Measurements from ENCODE around the gene TNRC6C.
"Not testable (repeated sequence)": the region's sequence is repeated elsewhere in the genome, so short reads cannot be mapped to it uniquely, and the experiment has no call there.

Gene TNRC6C

DNA sequence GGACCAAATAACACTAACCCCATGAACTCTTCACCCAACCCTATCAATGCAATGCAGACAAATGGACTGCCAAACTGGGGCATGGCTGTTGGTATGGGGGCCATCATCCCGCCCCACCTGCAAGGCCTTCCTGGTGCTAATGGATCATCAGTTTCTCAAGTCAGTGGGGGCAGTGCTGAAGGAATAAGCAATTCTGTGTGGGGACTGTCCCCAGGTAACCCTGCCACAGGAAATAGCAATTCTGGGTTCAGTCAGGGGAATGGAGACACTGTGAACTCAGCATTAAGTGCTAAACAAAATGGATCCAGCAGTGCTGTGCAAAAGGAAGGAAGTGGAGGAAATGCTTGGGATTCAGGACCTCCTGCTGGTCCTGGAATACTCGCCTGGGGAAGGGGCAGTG lies 91.1 kb downstream of the TNRC6C start:
- DNase-seq = no peak

DNA sequence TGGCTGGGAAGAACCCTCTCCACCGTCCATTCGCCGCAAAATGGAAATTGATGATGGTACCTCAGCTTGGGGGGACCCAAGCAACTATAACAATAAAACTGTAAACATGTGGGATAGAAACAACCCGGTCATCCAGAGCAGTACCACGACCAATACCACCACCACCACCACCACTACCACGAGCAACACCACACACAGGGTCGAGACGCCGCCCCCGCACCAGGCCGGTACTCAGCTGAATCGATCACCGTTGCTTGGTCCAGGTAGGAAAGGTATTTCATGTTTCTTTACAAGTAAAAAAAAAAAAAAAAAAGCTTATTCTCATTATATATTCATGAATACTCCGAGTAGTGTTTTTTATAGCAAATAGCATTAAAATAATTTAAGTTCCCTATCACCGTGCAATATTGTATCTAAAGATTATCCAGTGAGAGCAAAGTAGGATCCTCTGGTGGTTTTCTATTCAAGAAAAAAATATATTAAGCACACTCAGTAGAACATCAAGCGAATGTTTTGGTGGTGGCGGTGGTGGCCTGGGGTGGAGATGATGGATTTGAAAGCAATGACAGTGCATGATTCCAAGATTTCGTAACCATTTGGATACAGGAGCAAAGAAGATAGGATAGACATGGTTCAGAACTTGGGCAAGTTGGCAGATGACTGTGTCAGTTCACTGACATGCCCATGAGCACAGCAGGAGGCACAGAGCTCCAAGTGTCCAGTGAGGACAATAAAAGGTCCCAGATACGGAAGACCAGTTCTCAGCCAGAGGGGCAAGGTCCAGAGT lies 92.9 kb downstream of the TNRC6C start:
- DNase-seq = no peak

DNA sequence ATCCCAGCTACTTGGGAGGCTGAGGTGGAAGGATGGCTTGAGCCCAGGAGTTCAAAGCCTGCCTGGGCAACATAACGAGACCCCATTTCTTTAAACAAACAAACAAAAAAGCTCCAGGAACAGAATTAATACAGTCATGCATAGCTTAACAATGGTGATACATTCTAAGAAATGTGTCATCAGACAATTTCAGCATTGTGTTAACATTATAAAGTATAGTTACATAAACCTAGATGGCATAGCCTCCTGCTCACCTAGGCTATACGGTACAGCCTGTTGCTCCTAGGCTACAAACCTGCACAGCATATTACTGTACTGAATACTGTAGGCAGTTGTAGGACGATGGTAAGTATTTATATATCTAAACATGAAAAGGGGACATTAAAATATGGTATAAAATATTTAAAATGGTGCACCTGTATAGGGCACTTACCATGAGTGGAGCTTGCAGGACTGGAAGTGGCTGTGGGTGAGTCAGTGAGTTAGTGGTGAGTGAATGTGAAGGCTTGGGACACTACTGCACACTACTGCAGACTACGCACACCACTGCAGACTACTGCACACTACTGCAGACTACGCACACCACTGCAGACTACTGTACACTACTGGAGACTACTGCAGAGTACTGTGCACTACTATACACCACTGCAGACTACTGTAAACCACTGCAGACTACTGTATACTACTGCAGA lies 95.4 kb downstream of the TNRC6C start:
- no peak for DNase-seq

DNA sequence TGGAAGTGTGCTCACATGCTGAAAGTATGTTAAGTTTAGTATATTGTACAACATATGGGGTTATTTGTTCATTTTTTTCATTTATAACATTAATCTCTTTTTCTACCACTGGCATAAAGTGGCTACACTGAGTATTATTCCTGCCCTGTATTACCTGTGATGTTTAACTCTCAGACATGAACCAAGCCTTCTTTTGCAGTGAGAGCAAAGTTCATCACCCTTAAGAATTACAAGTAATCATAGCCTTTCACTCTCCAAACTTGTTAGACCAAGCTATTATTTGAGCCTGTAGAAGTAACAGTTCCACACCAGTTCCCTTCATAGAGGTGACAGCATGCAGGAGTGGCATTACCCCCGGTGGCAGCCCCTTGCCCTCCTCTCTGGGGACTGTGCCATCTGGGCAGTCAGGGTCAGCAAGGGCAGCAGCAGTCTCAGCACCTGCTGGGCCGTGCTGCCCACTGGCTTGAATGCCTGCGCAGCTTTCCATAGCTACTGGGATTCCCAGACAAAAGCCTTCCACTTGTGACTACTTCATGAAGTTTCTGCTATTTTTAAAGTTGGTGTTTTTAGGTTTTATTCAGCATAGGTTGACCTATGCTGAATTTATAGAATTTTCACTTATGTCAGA lies 98.7 kb downstream of the TNRC6C start:
- no peak for DNase-seq

DNA sequence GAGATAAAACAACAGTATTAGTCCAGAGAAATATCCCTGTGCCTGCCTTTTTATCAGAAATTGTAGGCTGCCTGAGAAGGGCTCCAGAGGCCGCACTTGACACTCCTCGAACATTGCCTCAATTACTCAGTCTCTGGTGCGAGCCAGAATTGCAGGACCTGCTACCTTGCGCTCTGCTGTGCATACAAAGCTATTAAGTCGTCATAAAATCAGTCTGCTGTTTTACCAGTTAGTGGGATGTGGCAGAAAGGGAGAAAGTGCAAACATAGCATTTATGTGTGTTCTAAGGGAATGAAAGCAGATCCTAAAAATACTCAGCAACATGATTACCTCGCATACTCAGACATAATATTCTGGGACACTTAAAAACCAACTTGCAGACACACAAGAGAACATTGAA lies 99.5 kb downstream of the TNRC6C start:
- DNase-seq = no peak

DNA sequence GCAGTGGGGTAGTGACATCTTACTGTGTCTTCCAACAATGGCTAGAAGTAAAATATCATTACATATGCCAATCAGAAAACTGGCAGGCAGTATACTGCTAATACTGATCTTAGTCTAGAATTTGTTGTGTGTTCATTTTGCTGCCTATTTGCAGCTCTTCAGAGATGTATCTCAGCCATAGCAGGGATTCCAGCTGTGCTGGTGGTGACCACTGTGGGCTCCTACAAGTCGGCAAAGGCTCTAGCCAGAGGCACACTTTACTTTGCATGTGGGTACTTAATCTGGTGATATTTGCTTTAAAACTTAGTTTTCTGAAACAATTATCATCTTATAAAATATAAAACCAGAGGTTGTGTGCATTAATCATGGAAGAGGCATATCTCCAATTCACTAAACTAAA lies 100.1 kb downstream of the TNRC6C start:
- no peak for DNase-seq

DNA sequence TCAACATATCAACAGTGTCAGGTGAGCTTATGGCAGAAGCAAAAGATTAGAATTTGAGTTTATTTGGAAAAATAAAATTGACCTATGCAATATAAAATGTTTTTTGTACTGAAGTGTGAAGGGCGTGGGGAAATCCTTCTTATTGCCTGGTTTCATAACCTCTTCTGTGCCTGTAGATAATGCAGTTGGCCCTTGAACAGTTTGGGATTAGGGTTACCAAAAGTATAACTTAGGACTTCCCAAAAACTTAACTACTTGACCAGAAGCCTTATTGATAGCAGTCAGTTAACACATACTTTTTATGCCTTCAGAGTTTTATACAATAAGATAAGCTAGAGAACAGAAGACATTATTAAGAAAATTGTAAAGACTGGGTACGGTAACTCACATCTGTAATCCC lies 104.1 kb downstream of the TNRC6C start:
- DNase-seq = no peak

DNA sequence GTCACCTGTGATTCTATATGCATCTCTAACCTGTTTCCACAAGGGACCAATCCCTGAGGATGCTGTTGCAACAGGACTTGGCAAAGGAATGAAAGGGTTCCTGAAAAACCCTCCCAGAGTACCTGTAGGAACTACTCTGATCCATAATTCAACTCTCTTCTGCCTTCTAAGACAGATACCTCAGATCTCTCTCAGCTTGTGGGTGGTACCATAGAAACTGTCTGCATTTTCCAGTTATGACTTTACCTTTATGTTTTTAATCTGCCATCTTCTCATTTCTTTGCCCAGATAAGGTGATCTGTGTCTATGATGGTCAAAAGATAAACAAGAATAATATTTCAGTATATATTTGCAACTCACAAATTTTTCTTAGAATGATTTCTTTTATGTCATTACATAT lies 105.0 kb downstream of the TNRC6C start:
- no peak for DNase-seq

DNA sequence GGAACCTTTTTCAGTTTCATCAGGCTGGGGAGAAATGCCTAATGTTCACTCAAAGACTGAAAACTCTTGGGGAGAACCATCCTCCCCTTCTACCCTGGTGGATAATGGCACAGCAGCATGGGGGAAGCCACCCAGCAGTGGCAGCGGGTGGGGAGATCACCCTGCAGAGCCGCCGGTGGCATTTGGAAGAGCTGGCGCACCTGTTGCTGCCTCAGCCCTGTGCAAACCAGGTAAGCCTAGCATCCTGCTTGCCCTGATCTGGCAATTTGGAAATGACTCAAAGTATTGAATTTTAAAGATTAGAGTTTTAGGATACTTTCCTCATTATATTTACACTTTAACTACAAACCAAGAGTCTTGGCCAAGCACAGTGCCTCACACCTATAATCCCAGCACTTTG lies 106.2 kb downstream of the TNRC6C start:
- DNase-seq = no peak

DNA sequence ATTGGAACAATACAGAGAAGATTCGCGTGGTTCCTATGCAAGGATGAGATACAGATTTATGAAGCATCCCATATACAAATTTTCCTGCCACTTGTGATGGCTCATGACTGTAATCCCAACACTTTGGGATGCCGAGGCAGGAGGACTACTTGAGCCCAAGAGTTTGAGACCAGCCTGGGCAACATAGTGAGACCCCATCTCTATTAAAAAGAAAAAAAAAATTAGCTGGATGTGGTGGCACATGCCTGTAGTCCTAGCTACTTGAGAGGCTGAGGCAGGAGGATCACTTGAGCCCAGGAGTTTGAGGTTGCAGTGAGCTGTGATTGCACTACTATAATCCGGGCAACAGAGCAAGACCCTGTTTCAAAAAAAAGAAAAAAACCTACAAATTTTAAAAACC lies 108.5 kb downstream of the TNRC6C start:
- not testable (repeated sequence) for DNase-seq

DNA sequence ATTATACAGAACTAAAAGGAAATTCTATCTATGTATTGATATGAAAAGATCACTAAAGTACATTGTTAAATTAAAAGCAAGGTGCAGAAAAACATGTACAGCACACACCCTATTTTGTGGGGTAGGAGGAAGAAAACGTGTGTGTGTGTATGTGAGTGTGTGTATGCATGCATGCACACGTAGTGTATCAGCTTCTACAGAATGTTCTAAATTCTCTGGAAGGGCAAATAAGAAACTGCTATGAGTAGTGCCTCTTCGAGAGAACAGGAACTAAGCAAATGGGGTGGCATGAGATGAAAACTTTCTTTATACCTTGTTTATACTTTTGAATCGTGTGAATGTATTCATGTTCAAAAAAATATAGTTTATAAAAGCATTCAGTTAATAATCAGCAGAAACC lies 111.2 kb downstream of the TNRC6C start:
- DNase-seq = no peak

DNA sequence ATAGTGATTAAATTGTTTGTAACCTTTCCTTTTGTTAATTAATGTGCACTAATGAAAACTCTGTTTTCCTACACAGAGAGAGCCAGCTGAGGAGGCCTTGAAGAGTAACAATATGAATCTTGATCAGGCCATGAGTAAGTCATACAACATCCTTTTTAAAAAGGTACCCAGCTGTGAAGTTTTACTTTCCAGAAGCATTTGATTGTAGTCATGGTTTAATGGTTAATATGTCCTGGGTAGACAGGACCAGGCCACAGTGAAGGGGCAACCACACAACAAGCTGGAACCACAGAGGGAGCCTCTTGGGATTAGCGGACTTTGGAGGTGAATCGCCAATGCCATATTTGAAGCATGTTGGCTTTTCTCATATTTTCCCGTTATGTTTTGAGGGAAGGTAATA lies 114.5 kb downstream of the TNRC6C start:
- no peak for DNase-seq

DNA sequence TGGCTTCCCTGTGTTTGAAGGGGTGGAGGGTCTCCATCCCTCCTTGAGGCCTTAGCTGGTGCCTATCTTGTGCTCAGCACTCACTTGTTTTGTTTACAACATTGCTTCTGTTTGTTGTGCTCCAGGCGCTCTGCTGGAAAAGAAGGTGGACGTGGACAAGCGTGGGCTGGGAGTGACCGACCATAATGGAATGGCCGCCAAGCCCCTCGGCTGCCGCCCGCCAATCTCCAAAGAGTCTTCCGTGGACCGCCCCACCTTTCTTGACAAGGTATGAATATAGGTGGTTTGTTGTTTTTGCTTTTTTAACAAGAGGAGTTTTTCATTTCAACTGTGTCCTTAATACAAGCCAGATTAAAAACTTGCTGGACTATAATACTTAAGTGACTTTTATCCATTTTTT lies 116.5 kb downstream of the TNRC6C start:
- DNase-seq = no peak

DNA sequence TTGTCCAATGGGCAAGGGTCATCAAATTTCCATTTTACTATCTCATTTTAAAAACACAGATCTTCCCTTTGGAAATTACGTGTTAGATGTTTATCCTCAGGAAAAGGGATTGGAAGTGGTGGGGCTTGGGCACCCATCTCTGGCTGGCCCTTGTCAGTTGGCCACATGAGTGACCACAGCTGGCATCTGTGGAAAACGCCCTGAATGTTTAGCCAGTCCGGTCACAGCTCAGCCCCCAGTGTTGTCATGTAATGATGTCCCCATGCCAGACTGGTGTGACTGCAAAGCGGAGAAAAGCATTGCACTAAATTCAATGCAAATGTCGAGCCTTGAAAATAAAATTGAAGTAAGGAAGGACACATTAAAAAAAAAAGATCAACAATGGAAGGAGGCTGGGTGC lies 117.0 kb downstream of the TNRC6C start:
- DNase-seq = no peak

DNA sequence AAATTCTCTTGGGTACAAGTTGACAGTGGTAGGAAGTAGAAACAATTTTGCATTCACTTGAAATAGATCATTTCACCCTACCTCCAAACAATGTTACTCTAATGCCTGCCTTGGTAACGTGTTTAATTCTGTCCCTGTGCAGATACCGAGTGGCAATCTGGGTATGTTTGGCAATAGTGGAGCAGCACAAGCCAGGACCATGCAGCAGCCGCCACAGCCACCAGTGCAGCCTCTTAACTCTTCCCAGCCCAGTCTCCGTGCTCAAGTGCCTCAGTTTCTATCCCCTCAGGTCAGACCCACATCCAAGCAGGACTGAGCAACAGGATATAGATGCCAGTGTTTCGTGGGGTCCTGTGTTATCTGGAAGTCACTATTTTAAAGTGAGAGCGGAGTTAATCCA lies 120.8 kb downstream of the TNRC6C start:
- no peak for DNase-seq

DNA sequence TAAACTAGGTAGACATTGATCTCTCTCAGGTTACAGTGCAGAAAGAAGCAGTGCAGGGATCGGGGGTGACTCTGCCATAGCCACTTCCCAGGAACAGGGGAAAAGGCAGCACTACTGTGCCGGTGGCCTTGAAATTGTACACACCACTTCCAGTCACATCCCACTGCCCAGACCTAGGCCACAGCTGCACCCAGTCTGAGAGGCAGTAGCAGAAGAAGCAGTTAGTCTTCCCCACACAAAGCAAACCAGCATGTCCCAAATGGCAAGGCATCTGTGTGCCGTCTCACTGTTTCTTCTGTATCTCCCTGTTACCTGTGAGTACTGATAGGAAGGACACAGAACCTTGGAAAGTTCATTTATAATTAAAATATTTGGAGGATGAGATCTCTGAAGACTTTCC lies 123.0 kb downstream of the TNRC6C start:
- DNase-seq = no peak

DNA sequence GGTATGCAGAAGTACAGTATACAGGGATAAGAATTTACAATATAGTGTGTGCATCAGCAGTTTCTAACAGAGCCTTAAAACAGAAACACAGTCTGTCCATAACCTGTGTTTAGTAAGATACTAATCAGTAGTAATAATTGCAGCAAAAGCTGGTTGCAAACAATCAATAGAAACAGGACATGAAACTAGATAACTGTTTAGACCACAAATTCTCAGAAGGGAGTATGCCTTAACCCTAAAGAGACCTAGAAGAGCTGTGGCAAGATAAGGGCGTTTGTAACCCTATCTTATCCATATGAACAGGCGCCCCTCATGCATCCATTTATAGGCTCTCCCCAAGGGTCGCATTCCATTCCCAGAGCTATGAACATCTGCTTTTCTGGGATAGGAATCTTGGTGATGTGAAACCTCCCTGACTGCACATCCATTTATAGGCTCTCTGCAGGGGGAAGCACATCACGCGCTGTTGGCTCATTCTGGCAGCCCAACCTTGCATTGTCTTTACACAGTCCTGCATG lies 123.9 kb downstream of the TNRC6C start:
- not testable (repeated sequence) for DNase-seq

DNA sequence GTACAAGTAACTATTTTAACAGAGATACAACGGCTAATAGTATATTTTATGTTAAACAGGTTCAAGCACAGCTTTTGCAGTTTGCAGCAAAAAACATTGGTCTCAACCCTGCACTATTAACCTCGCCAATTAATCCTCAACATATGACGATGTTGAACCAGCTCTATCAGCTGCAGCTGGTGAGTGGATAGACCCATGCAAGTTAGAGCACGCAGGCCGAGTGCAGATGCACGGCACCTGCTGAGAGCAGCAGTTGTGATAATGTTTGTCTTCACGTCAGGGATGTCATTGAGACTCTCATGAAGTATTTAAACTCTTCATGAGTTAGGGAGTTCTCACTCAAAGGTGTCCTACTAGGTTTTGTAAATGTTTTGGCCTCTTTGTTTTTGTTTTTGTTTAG lies 124.5 kb downstream of the TNRC6C start:
- DNase-seq = no peak

DNA sequence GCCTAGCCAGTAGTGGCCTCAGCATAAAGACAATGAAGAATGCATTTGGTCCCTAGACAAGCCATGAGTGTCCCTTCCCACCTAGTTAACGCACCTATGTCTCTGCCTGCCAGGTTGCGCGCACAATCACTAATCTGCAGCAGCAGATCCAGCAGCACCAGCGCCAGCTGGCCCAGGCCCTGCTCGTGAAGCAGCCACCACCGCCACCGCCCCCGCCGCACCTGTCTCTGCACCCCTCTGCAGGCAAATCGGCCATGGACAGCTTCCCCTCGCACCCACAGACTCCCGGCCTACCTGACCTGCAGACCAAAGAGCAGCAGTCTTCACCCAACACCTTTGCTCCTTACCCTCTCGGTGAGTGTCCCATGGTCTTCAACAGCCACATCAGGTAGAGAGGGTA lies 128.2 kb downstream of the TNRC6C start:
- DNase-seq = no peak

DNA sequence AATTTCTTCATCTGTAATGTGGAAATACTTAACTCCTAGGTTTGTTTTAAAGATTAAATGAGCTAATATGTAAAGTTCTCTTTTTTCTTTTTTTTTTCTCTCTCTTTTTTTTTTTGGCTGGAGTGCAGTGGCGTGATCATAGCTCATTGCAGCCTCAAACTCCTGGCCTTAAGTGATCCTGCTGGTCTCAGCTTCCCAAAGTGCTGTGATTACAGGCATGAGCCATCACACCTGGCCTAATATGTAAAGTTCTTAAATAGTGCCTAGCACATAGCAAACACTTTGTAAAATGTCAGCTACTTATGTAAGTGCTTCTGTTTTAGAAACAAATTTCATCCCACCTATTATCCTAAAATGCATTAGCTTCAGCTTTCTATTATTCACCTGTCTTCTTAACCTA lies 130.0 kb downstream of the TNRC6C start:
- no peak for DNase-seq

DNA sequence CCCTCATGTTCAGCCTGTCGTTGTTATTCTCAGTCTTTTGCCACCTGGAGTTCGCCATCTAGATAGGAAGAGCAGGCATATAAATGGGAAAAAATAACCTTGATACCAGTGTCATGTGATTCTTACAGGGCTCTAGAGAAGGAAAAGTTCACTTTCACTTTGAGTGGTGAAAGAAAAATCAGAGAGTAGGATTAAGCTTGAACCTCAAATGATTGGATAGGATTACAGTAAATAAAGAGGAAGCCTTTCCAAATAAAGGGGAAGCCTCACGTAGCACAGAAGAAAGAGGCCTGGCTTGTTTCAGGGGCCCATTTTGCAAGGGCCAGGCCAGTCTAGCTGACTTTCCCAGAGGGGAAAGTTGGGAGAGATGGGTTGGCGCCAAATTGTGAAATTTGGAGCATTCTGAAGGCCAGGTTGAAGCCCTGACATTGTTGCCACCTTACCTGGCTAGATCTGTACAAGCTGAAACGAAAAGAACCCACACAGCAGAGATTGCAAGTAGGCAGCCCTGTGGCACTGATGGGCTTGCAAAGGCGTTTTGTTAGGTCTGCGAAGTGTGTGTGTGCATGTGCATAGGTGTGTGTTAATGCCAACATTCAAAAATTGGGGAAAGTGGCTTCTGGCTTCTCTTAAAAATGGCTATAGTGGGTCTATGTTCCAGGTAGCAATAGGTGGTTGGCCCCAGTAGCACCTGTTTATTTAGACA lies 131.2 kb downstream of the TNRC6C start:
- no peak for DNase-seq

DNA sequence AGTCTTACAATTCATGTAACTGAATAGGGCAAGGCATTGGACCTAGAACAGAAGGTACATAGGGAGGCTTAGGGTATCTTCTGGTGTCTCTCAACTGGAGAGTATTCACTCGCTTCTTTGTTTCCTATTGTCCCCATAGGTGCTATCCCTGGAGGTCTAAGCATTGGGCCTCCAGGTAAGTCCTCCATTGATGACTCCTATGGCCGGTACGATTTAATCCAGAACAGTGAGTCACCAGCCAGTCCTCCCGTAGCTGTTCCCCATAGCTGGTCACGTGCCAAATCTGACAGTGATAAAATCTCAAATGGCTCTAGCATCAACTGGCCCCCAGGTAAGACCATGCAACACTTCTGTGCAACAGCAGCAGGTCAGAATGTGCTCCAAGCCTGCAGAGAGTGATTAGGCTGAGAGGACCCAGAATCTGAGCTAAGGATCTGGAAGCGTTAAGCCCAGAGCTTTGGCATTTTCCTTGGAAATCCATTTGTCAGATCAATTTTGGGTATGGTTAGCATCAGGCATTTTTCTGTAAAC lies 134.4 kb downstream of the TNRC6C start:
- DNase-seq = no peak

DNA sequence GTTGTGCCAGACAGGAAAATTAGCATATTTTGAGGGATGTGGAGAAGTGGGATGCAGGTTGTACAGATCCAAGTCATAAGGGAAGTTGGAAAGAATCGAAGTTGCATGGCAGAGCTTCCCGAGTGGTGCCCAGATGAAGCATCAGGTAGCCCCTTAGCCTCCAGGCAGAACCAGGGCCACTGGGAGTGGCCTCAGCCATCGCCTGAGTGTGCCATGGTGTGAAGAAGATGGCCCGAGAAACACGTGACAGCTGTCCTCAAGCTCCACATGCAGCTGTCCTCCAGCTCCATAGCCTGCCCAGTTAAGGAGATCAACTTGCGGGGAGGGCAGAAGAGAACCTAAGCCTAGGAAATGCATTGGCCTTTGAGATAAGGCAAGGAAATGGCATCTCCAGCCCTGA lies 136.5 kb downstream of the TNRC6C start:
- no peak for DNase-seq

Data from NCI-H2081 treated with DMSO at 0.1 percent for 48 hours (cell line).